ENCODE data around the gene PRMT3.
"Not testable (repeated sequence)": the region's sequence is repeated elsewhere in the genome, so short reads cannot be mapped to it uniquely, and the experiment has no call there.

The PRMT3 gene

GRCh38 chr11:20467487-20468185, 80.1 kb downstream of the PRMT3 start:
- DNase-seq (ENCODE audit: low read depth), result no peak
- TF ChIP-seq CTCF (IDR thresholded peaks at IDR 0.05; ENCODE audit: control insufficient read depth, extremely low read depth, insufficient read depth), result no peak
- no peak overlapping the region for H3K4me3 ChIP-seq (ENCODE audit: low read depth, low read length)

GRCh38 chr11:20470348-20470747, 82.8 kb downstream of the PRMT3 start:
- TF ChIP-seq CTCF (IDR thresholded peaks at IDR 0.05; ENCODE audit: control insufficient read depth, extremely low read depth, insufficient read depth), result no peak
- DNase-seq (ENCODE audit: low read depth), result no peak
- no peak overlapping the region for H3K4me3 ChIP-seq (ENCODE audit: low read depth, low read length)

- H3K4me3 ChIP-seq (ENCODE audit: low read depth, low read length), result not testable (repeated sequence)
Measured at GRCh38 chr11:20471929-20472328, 84.4 kb downstream of the PRMT3 start.

GRCh38 chr11:20474176-20474881, 86.8 kb downstream of the PRMT3 start:
- no peak for DNase-seq (ENCODE audit: low read depth)
- no peak overlapping the region for H3K4me3 ChIP-seq (ENCODE audit: low read depth, low read length)
- TF ChIP-seq CTCF (IDR thresholded peaks at IDR 0.05; ENCODE audit: control insufficient read depth, extremely low read depth, insufficient read depth), result no peak

More at GRCh38 chr11:20471929-20472328, 84.4 kb downstream of the PRMT3 start:
- DNase-seq (ENCODE audit: low read depth), result not testable (repeated sequence)

- no peak for DNase-seq (ENCODE audit: low read depth)
- no peak for TF ChIP-seq CTCF (IDR thresholded peaks at IDR 0.05; ENCODE audit: control insufficient read depth, extremely low read depth, insufficient read depth)
- no peak overlapping the region for H3K4me3 ChIP-seq (ENCODE audit: low read depth, low read length)
Measured at GRCh38 chr11:20474882-20475517, 87.5 kb downstream of the PRMT3 start.

- no peak for TF ChIP-seq CTCF (IDR thresholded peaks at IDR 0.05; ENCODE audit: control insufficient read depth, extremely low read depth, insufficient read depth)
- no peak overlapping the region for H3K4me3 ChIP-seq (ENCODE audit: low read depth, low read length)
- no peak for DNase-seq (ENCODE audit: low read depth)
Measured at GRCh38 chr11:20477418-20478090, 90.0 kb downstream of the PRMT3 start.

- no peak overlapping the region for H3K4me3 ChIP-seq (ENCODE audit: low read depth, low read length)
- DNase-seq (ENCODE audit: low read depth), result no peak
- TF ChIP-seq CTCF (IDR thresholded peaks at IDR 0.05; ENCODE audit: control insufficient read depth, extremely low read depth, insufficient read depth), result no peak
Measured at GRCh38 chr11:20479513-20479912, 92.0 kb downstream of the PRMT3 start.
